Upper lobe of left lung (tissue), 4 donors: Measurements from ENCODE around the gene CUL9.

ENCODE experiments used
- CTCF ChIP-seq, 6 experiments: fragments of 450-650 bp in 4 of 6; fragments of 200-600 bp in 2 of 6; sonication (generic) in 2 of 6; IDR thresholded peaks; one replicate each; pipeline ENCODE4 v1.5.1; 2016 to 2019; ENCODE audit warnings: antibody characterized with exemption in 6 of 6
- POLR2A ChIP-seq, 4 donors: fragments of 450-650 bp; IDR thresholded peaks; one replicate each; pipeline ENCODE4 v1.5.1; 2016 to 2017; ENCODE audit warnings: antibody characterized with exemption in 4 of 4, mild to moderate bottlenecking in 2 of 4

DNA sequence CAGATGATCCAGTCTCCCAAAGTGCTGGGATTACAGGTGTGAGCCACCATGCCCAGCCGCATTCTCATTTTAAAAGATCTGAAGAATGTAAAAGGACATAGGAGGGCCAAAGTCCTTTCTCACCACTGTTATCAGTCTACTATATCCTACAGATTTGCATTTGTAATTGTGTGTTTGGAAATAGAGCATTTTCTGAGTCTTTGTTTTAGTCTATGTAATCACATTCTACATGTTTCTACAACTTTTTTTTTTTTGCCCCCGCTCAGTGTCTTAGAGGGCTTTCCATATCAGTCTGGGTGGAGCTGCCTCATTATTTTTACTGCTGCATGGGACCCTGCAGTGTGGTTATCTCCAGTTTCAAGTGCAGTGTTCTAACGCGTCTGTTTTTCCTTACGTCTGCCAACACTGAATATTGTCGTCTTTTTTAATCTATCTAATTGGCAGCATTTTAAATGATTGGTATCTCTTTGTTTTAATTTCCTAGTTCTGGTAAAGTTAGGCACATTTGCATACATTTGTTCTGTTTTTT lies 7.8 kb downstream of the CUL9 start:
- no peak for TF ChIP-seq CTCF (IDR thresholded peaks at IDR 0.05)
- TF ChIP-seq POLR2A (IDR thresholded peaks at IDR 0.05) = no peak
